IMR-90 (cell line): ENCODE results near the gene CEP152. TPM values are rescaled to one million over a fixed set of nuclear protein-coding genes. Genes with fewer than 3 reads are reported as not detected.

Experiments used
- ATAC-seq: fragments of 200-7000 bp; cut with Tn5 transposase; 2 replicates; pipeline ENCODE4 v1.9.1; 2020; ENCODE audit warnings: low read depth, mild to moderate bottlenecking, moderate library complexity
- BruUV-seq: library from RNA; stranded (reverse); fragments of 400-500 nt; replicated peaks from 2 replicates; lab custom pipeline; 2021; lab: Mats Ljungman, UMichigan
- CTCF ChIA-PET: fragments of 300-600 bp; formaldehyde crosslinking; extraction: SDS; loops from one replicate; lab custom pipeline; 2021; ENCODE audit warnings: antibody characterized with exemption; lab: Yijun Ruan, JAX
- POLR2A ChIA-PET: fragments of 300-600 bp; sonication (Branson Sonifier 250); formaldehyde crosslinking; loops from one replicate; lab custom pipeline; 2022; ENCODE audit warnings: antibody characterized with exemption; ENCODE audit not compliant: unreplicated experiment; lab: Charles Lee
- DNase-seq: peaks from one replicate; pipeline ENCODE4 v3.0.0; 2013
- H2AFZ ChIP-seq: replicated peaks from 2 replicates; pipeline ENCODE3; 2013; ENCODE audit warnings: low read length, mild to moderate bottlenecking; ENCODE audit not compliant: poor library complexity
- H2AK5ac ChIP-seq: 2 replicates; pipeline ENCODE4 v1.6.1; 2013; ENCODE audit warnings: low read depth, low read length, inconsistent platforms
- H2AK9ac ChIP-seq: replicated peaks from 2 replicates; pipeline ENCODE3; 2013; ENCODE audit warnings: mild to moderate bottlenecking, low read depth, low read length, moderate library complexity; ENCODE audit not compliant: poor library complexity
- H2BK120ac ChIP-seq: 2 replicates; pipeline ENCODE4 v1.6.1; 2013; ENCODE audit warnings: low read depth, low read length, inconsistent platforms
- H2BK15ac ChIP-seq: 3 replicates; pipeline ENCODE4 v1.6.1; 2013; ENCODE audit warnings: low read depth, low read length, inconsistent platforms
- H2BK20ac ChIP-seq: 2 replicates; pipeline ENCODE4 v1.6.1; 2013; ENCODE audit warnings: low read depth, mild to moderate bottlenecking, inconsistent platforms, low read length, moderate library complexity
- H2BK5ac ChIP-seq: 2 replicates; pipeline ENCODE4 v1.6.1; 2013; ENCODE audit warnings: mild to moderate bottlenecking, low read depth, low read length, inconsistent platforms; ENCODE audit not compliant: poor library complexity, severe bottlenecking
- H3K14ac ChIP-seq: replicated peaks from 2 replicates; pipeline ENCODE4 v1.6.1; 2013; ENCODE audit warnings: low read depth, low read length, inconsistent platforms
- H3K18ac ChIP-seq: 2 replicates; pipeline ENCODE4 v1.6.1; 2013; ENCODE audit warnings: low read depth, low read length, control low read depth
- H3K23ac ChIP-seq: 2 replicates; pipeline ENCODE4 v1.6.1; 2013; ENCODE audit warnings: low read depth, low read length, inconsistent platforms
- H3K27ac ChIP-seq: 2 replicates; pipeline ENCODE4 v1.5.1; 2013; ENCODE audit warnings: mild to moderate bottlenecking, control low read depth, low read length; ENCODE audit not compliant: insufficient read depth
- H3K27me3 ChIP-seq: 2 replicates; pipeline ENCODE4 v1.6.1; 2013; ENCODE audit warnings: low read length; ENCODE audit not compliant: control insufficient read depth, insufficient read depth
- H3K36me3 ChIP-seq: 2 replicates; pipeline ENCODE4 v1.6.1; 2013; ENCODE audit warnings: low read length, mixed read lengths; ENCODE audit not compliant: control insufficient read depth, insufficient read depth
- H3K4ac ChIP-seq: 2 replicates; pipeline ENCODE4 v1.6.1; 2013; ENCODE audit warnings: low read depth, low read length, inconsistent platforms
- H3K4me1 ChIP-seq: 2 replicates; pipeline ENCODE4 v1.6.1; 2013; ENCODE audit warnings: low read length, mixed read lengths; ENCODE audit not compliant: control insufficient read depth, insufficient read depth
- H3K4me2 ChIP-seq: 2 replicates; pipeline ENCODE4 v1.6.1; 2013; ENCODE audit warnings: low read depth, mild to moderate bottlenecking, control low read depth, low read length, moderate library complexity
- H3K4me3 ChIP-seq: 2 replicates; pipeline ENCODE4 v1.5.1; 2013; ENCODE audit warnings: low read depth, mild to moderate bottlenecking, control low read depth, low read length, moderate library complexity; ENCODE audit not compliant: insufficient read depth
- H3K56ac ChIP-seq: 2 replicates; pipeline ENCODE4 v1.6.1; 2013; ENCODE audit warnings: low read length, inconsistent platforms; ENCODE audit not compliant: insufficient read depth; ENCODE audit errors: extremely low read depth
- H3K79me1 ChIP-seq, 2 experiments: 2 replicates each; pipeline ENCODE4 v1.6.1; 2013; ENCODE audit warnings: low read length in 2 of 2, inconsistent platforms in 1 of 2, low read depth in 1 of 2
- H3K9ac ChIP-seq: 2 replicates; pipeline ENCODE4 v1.6.1; 2013; ENCODE audit warnings: low read depth, low read length, control low read depth
- H3K9me1 ChIP-seq: 2 replicates; pipeline ENCODE4 v1.6.1; 2013; ENCODE audit warnings: low read length, inconsistent platforms; ENCODE audit not compliant: insufficient read depth
- H3K9me3 ChIP-seq: 2 replicates; pipeline ENCODE4 v1.6.1; 2013; ENCODE audit warnings: low read length; ENCODE audit not compliant: control insufficient read depth, insufficient read depth
- H4K20me1 ChIP-seq: 2 replicates; pipeline ENCODE4 v1.6.1; 2013; ENCODE audit warnings: low read length, inconsistent platforms; ENCODE audit not compliant: insufficient read depth
- H4K5ac ChIP-seq: 2 replicates; pipeline ENCODE4 v1.6.1; 2013; ENCODE audit warnings: mild to moderate bottlenecking, low read depth, low read length, control low read depth
- H4K8ac ChIP-seq, 2 experiments: 2 replicates each; pipeline ENCODE4 v1.6.1; 2013; ENCODE audit warnings: low read depth in 2 of 2, low read length in 2 of 2, control low read depth in 1 of 2, inconsistent platforms in 1 of 2
- H4K91ac ChIP-seq: 2 replicates; pipeline ENCODE4 v1.6.1; 2013; ENCODE audit warnings: low read depth, low read length, inconsistent platforms; ENCODE audit not compliant: insufficient read depth
- BHLHE40 ChIP-seq: fragments of 150-350 bp; IDR thresholded peaks from 2 replicates; pipeline ENCODE4 v1.6.1; 2016; ENCODE audit warnings: mild to moderate bottlenecking, low read depth, low read length
- CEBPB ChIP-seq: IDR thresholded peaks from 2 replicates; pipeline ENCODE4 v1.6.1; 2012; ENCODE audit warnings: low read depth, low read length, improper control_type of control experiment
- MAFK ChIP-seq: IDR thresholded peaks from 2 replicates; pipeline ENCODE4 v1.6.1; 2012; ENCODE audit warnings: low read depth, low read length, improper control_type of control experiment
- WGBS, 2 experiments: methylation state at CpG; one replicate each; pipeline versions ENCODE4 v1.1.5 to v1.1.7; 2013; ENCODE audit warnings: missing lambda C conversion rate in 2 of 2; ENCODE audit not compliant: insufficient read length in 1 of 2; ENCODE audit errors: extremely low coverage in 2 of 2; 5-methylcytosine and 5-hydroxymethylcytosine counted together
- dilution Hi-C: fragments of 300-500 bp; cut with HindIII; formaldehyde crosslinking; loops from one replicate; pipeline ENCODE4 v1.14.3; 2018; ENCODE audit warnings: low sequenced_read_pairs; ENCODE audit not compliant: unreplicated experiment
- in situ Hi-C: fragments of 300-500 bp; cut with MboI; formaldehyde crosslinking; loops from 3 replicates; pipeline ENCODE4 v1.14.3; 2019; ENCODE audit warnings: low sequenced_read_pairs, inconsistent platforms, mixed read lengths
- intact Hi-C: fragments of 100-400 bp; cut with micrococcal nuclease; formaldehyde crosslinking; loops from 2 replicates; pipeline ENCODE4 v1.10.0; 2022
- polyA plus RNA-seq, 3 experiments: library from polyadenylated mRNA; depleted of rRNA; stranded (reverse); fragments of >200 nt; gene quantifications; 2 replicates each; pipeline ENCODE4 v1.2.3, GENCODE V29; 2012; ENCODE audit warnings: low replicate concordance in 1 of 3
- total RNA-seq: library from RNA; depleted of rRNA; stranded (reverse); fragments of >200 nt; gene quantifications from 2 replicates; pipeline ENCODE4 v1.2.3, GENCODE V29; 2012
- TF ChIP-seq, protein P1 (sequence below): fragments of 150-350 bp; IDR thresholded peaks from 2 replicates; pipeline ENCODE4 v1.6.1; 2016; ENCODE audit warnings: low read depth, mild to moderate bottlenecking, low read length, moderate library complexity, borderline replicate concordance
- TF ChIP-seq, protein P2 (sequence below): fragments of 150-350 bp; IDR thresholded peaks from 2 replicates; pipeline ENCODE4 v1.6.1; 2017; ENCODE audit warnings: mild to moderate bottlenecking, antibody characterized with exemption, low read length, low read depth

The CEP152 gene
- total and polyA plus RNA-seq, 2 of the 4 experiments (the other 2 are of a cell fraction), result 2.1 to 7.3 TPM

DNA sequence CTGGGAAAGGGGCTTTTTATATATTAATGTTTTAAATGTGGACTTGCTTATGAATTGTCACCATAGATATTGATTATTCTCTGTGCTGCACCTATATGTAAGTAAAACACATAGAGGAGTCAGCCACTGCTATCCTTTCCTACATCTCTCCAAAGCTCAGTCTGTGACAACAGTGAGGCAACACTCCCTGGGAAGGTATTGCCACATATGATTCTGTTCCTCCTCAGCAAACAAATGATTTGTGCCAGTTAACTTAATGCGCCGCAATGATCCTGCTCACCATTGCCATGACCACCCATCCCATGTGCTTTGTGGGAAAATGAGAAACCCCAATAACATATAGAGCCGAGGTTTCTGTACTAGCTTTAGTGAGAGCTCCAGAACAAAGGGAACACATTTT, 90.2 kb downstream of the CEP152 start:
- Histone ChIP-seq H3K36me3 (no peaks in the 10 kb centered on the region), H2AFZ (no peak overlapping the region), H2BK5ac (peak overlapping the region; percentile 27), H3K23ac (0 out of 2 replicates have a peak overlapping the region, but pooled peaks have one; percentile 44), H2AK9ac (no peak overlapping the region), H4K5ac (peak overlapping the region; percentile 31; the same call in 1 of the 2 replicates), H2BK20ac (peak overlapping the region; percentile 77), H3K9ac (no peak overlapping the region), H2AK5ac (peak overlapping the region; percentile 21; the same call in 1 of the 2 replicates), H2BK120ac (peak overlapping the region; percentile 86), H3K79me1 (peaks cover 0 to 8% of the 10 kb centered on the region in 2 experiments; a peak in 1 of 4 replicates), H4K91ac (peak overlapping the region; percentile 16; the same call in 1 of the 2 replicates), H3K4me2 (no peak overlapping the region), H3K14ac (peak overlapping the region; percentile 24; the same call in 1 of the 2 replicates), H4K20me1 (no peaks in the 10 kb centered on the region), H3K18ac (peak overlapping the region; percentile 61; the same call in 1 of the 2 replicates), H3K4ac (peak overlapping the region; percentile 42), H3K27me3 (no peaks in the 10 kb centered on the region), H4K8ac (0 out of 4 replicates have a peak overlapping the region, but pooled peaks of 1 of the 2 experiments have one; percentile 18), H3K4me1 (peaks cover 17% of the 10 kb centered on the region), H3K9me1 (peaks cover 17% of the 10 kb centered on the region), H3K56ac (no peak overlapping the region), H3K9me3 (no peaks in the 10 kb centered on the region; the same call in 1 of the 2 replicates), H2BK15ac (peak overlapping the region; percentile 61; the same call in 1 of the 3 replicates), H3K4me3 (no peak overlapping the region), H3K27ac (no peak overlapping the region)
- DNase-seq (no peak), ATAC-seq (no peak)
- TF ChIP-seq BHLHE40, result no peak
- TF ChIP-seq, protein P1, sequence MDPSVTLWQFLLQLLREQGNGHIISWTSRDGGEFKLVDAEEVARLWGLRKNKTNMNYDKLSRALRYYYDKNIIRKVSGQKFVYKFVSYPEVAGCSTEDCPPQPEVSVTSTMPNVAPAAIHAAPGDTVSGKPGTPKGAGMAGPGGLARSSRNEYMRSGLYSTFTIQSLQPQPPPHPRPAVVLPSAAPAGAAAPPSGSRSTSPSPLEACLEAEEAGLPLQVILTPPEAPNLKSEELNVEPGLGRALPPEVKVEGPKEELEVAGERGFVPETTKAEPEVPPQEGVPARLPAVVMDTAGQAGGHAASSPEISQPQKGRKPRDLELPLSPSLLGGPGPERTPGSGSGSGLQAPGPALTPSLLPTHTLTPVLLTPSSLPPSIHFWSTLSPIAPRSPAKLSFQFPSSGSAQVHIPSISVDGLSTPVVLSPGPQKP, result no peak
- TF ChIP-seq CEBPB, result peak; percentile 72
- TF ChIP-seq, protein P2, sequence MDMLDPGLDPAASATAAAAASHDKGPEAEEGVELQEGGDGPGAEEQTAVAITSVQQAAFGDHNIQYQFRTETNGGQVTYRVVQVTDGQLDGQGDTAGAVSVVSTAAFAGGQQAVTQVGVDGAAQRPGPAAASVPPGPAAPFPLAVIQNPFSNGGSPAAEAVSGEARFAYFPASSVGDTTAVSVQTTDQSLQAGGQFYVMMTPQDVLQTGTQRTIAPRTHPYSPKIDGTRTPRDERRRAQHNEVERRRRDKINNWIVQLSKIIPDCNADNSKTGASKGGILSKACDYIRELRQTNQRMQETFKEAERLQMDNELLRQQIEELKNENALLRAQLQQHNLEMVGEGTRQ, result no peak
- TF ChIP-seq MAFK, result no peak
- POLR2A ChIA-PET, result no interaction called here
- intact Hi-C loops, result loop anchor here (5.0 kb wide), 2 partner anchors 82 to 702 kb away; partner anchors contain the start of gene FGF7
- CTCF ChIA-PET, result no interaction called here
- dilution Hi-C loops, result no loop called here
- no CpG with 5 or more reads among the region's 3 CpGs for WGBS, 2 experiments
- BruUV-seq, result no TSS peak
- in situ Hi-C loops, result loop anchor here (25.0 kb wide), 1 partner anchor 1417 kb away; no protein-coding TSS in a partner anchor
